Fibroblast of mammary gland (primary cell): ENCODE measurements around the gene OR14J1.

ENCODE experiments used
- DNase-seq: peaks from one replicate; pipeline ENCODE4 v3.0.0-alpha.2; 2010; ENCODE audit warnings: low read depth
- H3K4me3 ChIP-seq: 2 replicates; pipeline ENCODE4 v1.5.1; 2011; ENCODE audit warnings: low read depth, mild to moderate bottlenecking, low read length, moderate library complexity; ENCODE audit not compliant: control insufficient read depth
- TF ChIP-seq, protein P1 (sequence below): conservative IDR thresholded peaks from 2 replicates; pipeline ENCODE4 v1.5.1; 2011; ENCODE audit warnings: low read depth, low read length, inconsistent platforms; ENCODE audit not compliant: control insufficient read depth, insufficient read depth

The OR14J1 gene, protein sequence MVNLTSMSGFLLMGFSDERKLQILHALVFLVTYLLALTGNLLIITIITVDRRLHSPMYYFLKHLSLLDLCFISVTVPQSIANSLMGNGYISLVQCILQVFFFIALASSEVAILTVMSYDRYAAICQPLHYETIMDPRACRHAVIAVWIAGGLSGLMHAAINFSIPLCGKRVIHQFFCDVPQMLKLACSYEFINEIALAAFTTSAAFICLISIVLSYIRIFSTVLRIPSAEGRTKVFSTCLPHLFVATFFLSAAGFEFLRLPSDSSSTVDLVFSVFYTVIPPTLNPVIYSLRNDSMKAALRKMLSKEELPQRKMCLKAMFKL

DNA sequence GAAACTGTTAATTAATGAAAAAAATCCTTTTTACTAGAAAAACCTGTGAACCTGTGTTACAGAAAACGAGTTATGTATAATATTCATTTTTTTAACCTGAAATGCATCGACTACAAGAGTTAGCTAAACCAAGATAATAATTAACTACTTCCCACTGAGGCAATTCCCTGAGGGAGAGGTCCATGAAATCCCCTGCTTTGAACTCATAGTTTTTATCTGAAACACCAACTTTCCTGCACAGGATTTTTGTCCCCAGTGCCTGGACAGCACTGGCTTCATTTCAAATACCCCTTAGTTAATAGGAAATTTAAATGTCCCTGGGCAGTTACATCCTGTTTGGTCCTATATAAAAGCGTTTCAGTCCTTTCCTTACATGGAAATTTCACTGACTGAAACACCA lies at the start of gene OR14J1:
TSS of gene OR14J1 (plus strand) at position 386 of the 400 bp plus-strand sequence. CDS start 4,989 bp downstream, outside the sequence.
- DNase-seq, result no peak
- H3K4me3 ChIP-seq, result no peak within 1 kb of the TSS
- TF ChIP-seq, protein P1, sequence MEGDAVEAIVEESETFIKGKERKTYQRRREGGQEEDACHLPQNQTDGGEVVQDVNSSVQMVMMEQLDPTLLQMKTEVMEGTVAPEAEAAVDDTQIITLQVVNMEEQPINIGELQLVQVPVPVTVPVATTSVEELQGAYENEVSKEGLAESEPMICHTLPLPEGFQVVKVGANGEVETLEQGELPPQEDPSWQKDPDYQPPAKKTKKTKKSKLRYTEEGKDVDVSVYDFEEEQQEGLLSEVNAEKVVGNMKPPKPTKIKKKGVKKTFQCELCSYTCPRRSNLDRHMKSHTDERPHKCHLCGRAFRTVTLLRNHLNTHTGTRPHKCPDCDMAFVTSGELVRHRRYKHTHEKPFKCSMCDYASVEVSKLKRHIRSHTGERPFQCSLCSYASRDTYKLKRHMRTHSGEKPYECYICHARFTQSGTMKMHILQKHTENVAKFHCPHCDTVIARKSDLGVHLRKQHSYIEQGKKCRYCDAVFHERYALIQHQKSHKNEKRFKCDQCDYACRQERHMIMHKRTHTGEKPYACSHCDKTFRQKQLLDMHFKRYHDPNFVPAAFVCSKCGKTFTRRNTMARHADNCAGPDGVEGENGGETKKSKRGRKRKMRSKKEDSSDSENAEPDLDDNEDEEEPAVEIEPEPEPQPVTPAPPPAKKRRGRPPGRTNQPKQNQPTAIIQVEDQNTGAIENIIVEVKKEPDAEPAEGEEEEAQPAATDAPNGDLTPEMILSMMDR, result no peak

DNA sequence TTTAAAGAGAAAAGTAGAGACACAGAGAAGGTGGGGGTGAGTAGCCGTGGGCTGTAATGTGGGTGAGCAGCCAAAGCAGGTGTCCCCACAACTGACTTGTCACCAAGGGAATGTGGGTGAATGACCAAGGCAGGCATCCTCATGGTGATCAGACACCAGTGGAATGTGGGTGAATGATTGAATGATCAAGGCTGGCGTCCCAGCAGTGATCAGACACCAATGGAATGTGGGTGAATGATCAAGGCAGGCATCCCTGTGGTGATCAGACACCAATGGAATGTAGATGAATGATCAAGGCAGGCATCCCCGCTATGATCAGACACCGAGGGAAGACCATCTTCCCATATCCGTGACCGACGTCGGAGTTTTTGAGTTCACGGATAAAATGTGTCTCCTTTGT lies 49.8 kb upstream of the OR14J1 start:
- H3K4me3 ChIP-seq, result no peak overlapping the region
- DNase-seq, result no peak
- TF ChIP-seq, protein P1, result no peak

DNA sequence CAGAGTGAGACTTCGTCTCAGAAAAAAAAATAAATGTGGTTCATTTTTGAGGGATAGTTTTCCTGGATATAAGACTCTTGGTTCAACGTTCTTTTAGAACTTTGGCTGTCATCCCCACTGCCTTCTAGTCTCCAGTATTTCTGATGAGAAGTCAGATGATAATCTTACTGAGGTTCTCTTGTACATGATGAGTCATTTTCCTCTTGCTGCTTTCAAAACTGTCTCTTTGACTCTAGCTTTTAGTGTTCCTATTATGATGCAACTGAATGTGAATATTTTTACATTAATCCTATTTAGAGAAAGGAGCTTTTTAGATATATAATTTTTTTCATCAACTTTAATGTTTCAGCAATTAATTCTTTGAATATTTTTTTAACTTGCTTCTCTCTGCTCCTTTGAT lies 46.0 kb upstream of the OR14J1 start:
- TF ChIP-seq, protein P1, result no peak
- DNase-seq, result no peak
- H3K4me3 ChIP-seq, result no peak overlapping the region

DNA sequence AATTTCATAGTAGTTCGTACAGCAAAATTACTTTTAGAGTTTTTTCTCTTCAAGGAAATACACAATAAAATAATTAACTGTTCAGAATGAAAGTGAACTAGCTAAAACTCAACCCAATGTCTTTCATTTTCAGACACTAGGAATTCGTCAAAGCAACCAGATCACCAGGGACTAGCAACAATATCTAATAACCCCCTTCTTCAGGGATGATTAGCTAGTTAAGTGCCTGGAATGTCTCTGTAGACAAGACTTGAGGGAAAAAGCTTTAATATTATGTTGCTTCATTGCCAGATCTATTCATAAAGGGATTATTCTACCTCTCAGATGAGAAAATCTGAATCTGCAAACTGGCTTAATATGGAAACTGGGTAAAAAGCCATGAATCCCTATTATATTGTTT lies 41.8 kb upstream of the OR14J1 start:
- TF ChIP-seq, protein P1, result no peak
- no peak for DNase-seq
- H3K4me3 ChIP-seq, result no peak overlapping the region

DNA sequence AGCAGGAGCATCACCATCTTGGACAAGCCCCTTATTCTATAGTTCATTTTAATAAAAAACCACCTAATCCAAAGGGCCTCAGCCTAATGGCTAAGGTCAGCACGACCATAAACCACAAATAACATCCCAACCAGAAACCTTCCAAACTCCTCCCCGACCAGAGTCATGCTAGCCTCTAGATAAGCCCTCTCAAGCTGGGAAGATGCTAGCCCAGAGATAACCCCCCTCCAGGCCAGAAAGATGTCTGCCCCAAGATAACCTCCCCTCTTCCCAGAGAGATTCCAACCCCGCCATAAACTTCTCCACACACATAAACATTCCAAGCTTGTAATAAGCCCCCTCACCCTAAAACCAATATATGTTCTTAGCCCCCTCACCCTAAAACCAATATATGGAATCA lies 38.5 kb upstream of the OR14J1 start:
- H3K4me3 ChIP-seq, result no peak overlapping the region
- no peak for DNase-seq
- TF ChIP-seq, protein P1, result no peak

DNA sequence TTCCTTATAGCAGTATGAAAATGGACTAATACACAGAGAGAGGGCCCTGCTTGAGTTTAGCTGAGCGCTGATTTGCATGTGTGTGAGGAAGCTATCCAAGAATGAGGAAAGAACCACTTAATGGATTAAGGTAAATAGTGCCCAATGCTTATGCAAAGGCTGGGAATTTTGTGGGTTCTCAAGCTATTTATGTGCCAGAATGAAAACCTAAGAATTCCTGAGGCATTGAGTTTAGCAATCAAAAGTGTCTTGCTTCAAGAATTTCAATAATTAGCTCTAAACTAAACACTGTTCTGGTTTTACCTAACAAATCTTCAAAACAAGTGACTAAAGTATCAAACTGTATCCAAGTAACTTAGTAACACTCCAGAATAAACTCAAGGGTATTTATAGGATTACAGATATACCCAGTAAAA lies 7.0 kb upstream of the OR14J1 start:
- H3K4me3 ChIP-seq, result no peak overlapping the region
- DNase-seq, result no peak
- TF ChIP-seq, protein P1, result no peak
